Gastrocnemius medialis (tissue), 4 donors: ENCODE data around the gene CMTM4.

Experiments
- CTCF ChIP-seq, 5 experiments: fragments of 450-650 bp in 3 of 5; fragments of 200-600 bp in 2 of 5; sonication (generic) in 2 of 5; IDR thresholded peaks in 4 of 5; conservative IDR thresholded peaks in 1 of 5; 1 replicate in 4 of 5; 2 replicates in 1 of 5; pipeline ENCODE4 v1.5.1; 2016 to 2019; ENCODE audit warnings: antibody characterized with exemption in 5 of 5, mild to moderate bottlenecking in 3 of 5, moderate library complexity in 3 of 5
- POLR2A ChIP-seq, 2 donors: fragments of 450-650 bp; IDR thresholded peaks; one replicate each; pipeline ENCODE4 v1.6.1; 2017; ENCODE audit warnings: antibody characterized with exemption in 2 of 2, mild to moderate bottlenecking in 2 of 2, moderate library complexity in 2 of 2

- TF ChIP-seq POLR2A (IDR thresholded peaks at IDR 0.05) (no peak), CTCF (IDR thresholded peaks at IDR 0.05 in 4 of 5, conservative IDR thresholded peaks at IDR 0.05 in 1 of 5) (no peak)
Measured at GRCh38 chr16:66590322-66590721, 106.2 kb downstream of the CMTM4 start.
